Endodermal cell (in vitro differentiated cells): Measurements from ENCODE around the gene GRM3. TPM values are rescaled to one million over a fixed set of nuclear protein-coding genes. Genes with fewer than 3 reads are reported as not detected.
A peak's percentile ranks its signal among the peaks of the same experiment; 100 is the strongest.

Experiments used
- DNase-seq: peaks from one replicate; pipeline ENCODE4 v3.0.0-alpha.2; 2017
- H3K27ac ChIP-seq: 2 replicates; pipeline ENCODE4 v1.5.1; 2013; ENCODE audit warnings: mild to moderate bottlenecking, low read depth, low read length, moderate library complexity
- H3K27me3 ChIP-seq: 2 replicates; pipeline ENCODE4 v1.6.1; 2013; ENCODE audit warnings: mild to moderate bottlenecking, low read length, moderate library complexity; ENCODE audit not compliant: insufficient read depth, control insufficient read depth, poor library complexity, severe bottlenecking
- H3K36me3 ChIP-seq: 2 replicates; pipeline ENCODE4 v1.7.0; 2013; ENCODE audit warnings: mild to moderate bottlenecking, low read length, moderate library complexity; ENCODE audit not compliant: control insufficient read depth, insufficient read depth
- H3K4me1 ChIP-seq: one replicate; pipeline ENCODE4 v1.7.0; 2013; ENCODE audit warnings: low read length; ENCODE audit not compliant: control insufficient read depth, insufficient read depth
- H3K4me3 ChIP-seq: 2 replicates; pipeline ENCODE4 v1.5.1; 2013; ENCODE audit warnings: mild to moderate bottlenecking, low read length, moderate library complexity
- H3K9ac ChIP-seq: 2 replicates; pipeline ENCODE4 v1.6.1; 2013; ENCODE audit warnings: mild to moderate bottlenecking, low read length, moderate library complexity; ENCODE audit not compliant: poor library complexity, severe bottlenecking; ENCODE audit errors: extremely low read depth
- H3K9me3 ChIP-seq: 2 replicates; pipeline ENCODE4 v1.6.1; 2013; ENCODE audit warnings: mild to moderate bottlenecking, low read length, moderate library complexity; ENCODE audit not compliant: control insufficient read depth
- H3K27ac Mint-ChIP-seq: 2 replicates; pipeline ENCODE4 v1.8.0; 2020; ENCODE audit warnings: mixed read lengths
- H3K27me3 Mint-ChIP-seq: 2 replicates; pipeline ENCODE4 v1.8.0; 2021; ENCODE audit warnings: mild to moderate bottlenecking, mixed read lengths; ENCODE audit not compliant: insufficient read depth
- H3K36me3 Mint-ChIP-seq: 2 replicates; pipeline ENCODE4 v1.8.0; 2020; ENCODE audit warnings: low read depth, mixed read lengths
- H3K4me1 Mint-ChIP-seq: 2 replicates; pipeline ENCODE4 v1.8.0; 2020; ENCODE audit warnings: mixed read lengths
- H3K4me3 Mint-ChIP-seq: 2 replicates; pipeline ENCODE4 v1.8.0; 2020; ENCODE audit warnings: mild to moderate bottlenecking, moderate library complexity, mixed read lengths
- H3K9me3 Mint-ChIP-seq: 2 replicates; pipeline ENCODE4 v1.8.0; 2020; ENCODE audit warnings: mild to moderate bottlenecking, mixed read lengths
- CTCF ChIP-seq: fragments of 200-600 bp; sonication (generic); conservative IDR thresholded peaks from 2 replicates; pipeline ENCODE4 v1.5.0; 2021; ENCODE audit warnings: antibody characterized with exemption, mild to moderate bottlenecking
- WGBS, 2 experiments: methylation state at CpG; one replicate each; pipeline versions ENCODE4 v1.1.5 to v1.1.7; 2013; ENCODE audit warnings: missing lambda C conversion rate in 2 of 2, mixed read lengths in 1 of 2; ENCODE audit not compliant: insufficient coverage in 1 of 2, insufficient read length in 1 of 2; 5-methylcytosine and 5-hydroxymethylcytosine counted together
- total RNA-seq, 2 donors: library from RNA; stranded (reverse); fragmentation: NEBNext Ultra II Directional in 1 of 2; extraction: Animal tissue kit (Norgen Biotek cat#: 25700) in 1 of 2; gene quantifications; 2 replicates in 1 of 2; 3 replicates in 1 of 2; pipeline ENCODE4 v1.2.1, GENCODE V29; 2021

Gene GRM3
- total RNA-seq, 2 donors from 2014 or later = 0.75 to 0.91 TPM

- no peak overlapping the region for H3K9ac ChIP-seq
- no peak overlapping the region for H3K4me3 ChIP-seq
- H3K4me3 Mint-ChIP-seq = no peak overlapping the region
- H3K4me1 Mint-ChIP-seq = peaks cover 7% of the 10 kb centered on the region
- H3K27me3 Mint-ChIP-seq = no peaks in the 10 kb centered on the region
- 54 to 86% methylated on average over 1 of the region's 1 CpG for WGBS, 2 experiments
- no peak overlapping the region for H3K27ac Mint-ChIP-seq
- H3K36me3 ChIP-seq = no peaks in the 10 kb centered on the region
- no peak for TF ChIP-seq CTCF
- no peaks in the 10 kb centered on the region for H3K27me3 ChIP-seq
- H3K4me1 ChIP-seq = no peaks in the 10 kb centered on the region
- DNase-seq = no peak
- H3K27ac ChIP-seq = no peak overlapping the region
- H3K9me3 ChIP-seq = no peaks in the 10 kb centered on the region
- peaks cover 5% of the 10 kb centered on the region for H3K9me3 Mint-ChIP-seq
- H3K36me3 Mint-ChIP-seq = no peaks in the 10 kb centered on the region
Measured at GRCh38 chr7:86793136-86793535, 149.4 kb downstream of the GRM3 start.

DNA sequence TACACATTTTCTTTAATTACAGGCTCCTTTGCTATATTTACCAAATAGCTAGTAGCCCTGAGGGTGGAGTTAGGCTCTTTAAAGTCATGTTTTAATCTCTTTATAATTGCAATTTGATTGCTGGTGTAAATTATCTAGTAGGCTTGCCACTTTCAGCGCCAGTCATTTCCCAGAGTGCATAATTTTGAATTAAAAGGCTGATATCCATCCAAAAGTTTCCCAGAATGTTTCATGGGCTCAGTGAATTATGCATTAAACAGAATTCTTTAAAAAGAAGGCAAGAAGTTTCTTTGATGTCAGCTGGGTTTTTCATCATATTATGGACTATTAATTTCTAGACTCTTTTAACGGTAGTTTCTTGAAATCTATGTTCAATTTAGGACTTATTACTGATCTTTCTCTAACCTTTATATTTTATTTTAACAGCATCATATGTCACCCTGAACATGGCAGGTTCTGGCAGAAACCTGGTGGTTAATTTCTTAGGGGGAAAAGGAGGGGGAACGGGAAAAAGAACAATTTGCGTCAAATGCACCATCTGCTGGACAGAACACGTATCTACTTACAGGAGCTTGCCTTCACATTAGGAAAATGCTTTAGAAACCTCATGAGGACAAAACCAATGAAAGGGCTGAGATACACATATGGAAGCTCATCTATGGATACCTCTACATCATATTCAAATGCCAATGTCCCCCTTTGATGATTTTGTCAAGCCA is 171.1 kb downstream of the GRM3 start:
- H3K4me1 Mint-ChIP-seq = peaks cover 2% of the 10 kb centered on the region
- no peak overlapping the region for H3K27ac Mint-ChIP-seq
- peaks cover 2% of the 10 kb centered on the region for H3K27me3 Mint-ChIP-seq
- H3K36me3 ChIP-seq = no peaks in the 10 kb centered on the region
- H3K9me3 ChIP-seq = no peaks in the 10 kb centered on the region
- no peaks in the 10 kb centered on the region for H3K4me1 ChIP-seq
- TF ChIP-seq CTCF = peak; percentile 84
- no peak overlapping the region for H3K4me3 Mint-ChIP-seq
- no peak overlapping the region for H3K9ac ChIP-seq
- H3K9me3 Mint-ChIP-seq = no peaks in the 10 kb centered on the region
- WGBS, 2 experiments = 42 to 100% methylated on average over 1 to 5 of the region's 5 CpGs
- no peak overlapping the region for H3K27ac ChIP-seq
- no peak overlapping the region for H3K4me3 ChIP-seq
- DNase-seq = peak; percentile 59
- H3K27me3 ChIP-seq = no peaks in the 10 kb centered on the region
- no peaks in the 10 kb centered on the region for H3K36me3 Mint-ChIP-seq

DNA sequence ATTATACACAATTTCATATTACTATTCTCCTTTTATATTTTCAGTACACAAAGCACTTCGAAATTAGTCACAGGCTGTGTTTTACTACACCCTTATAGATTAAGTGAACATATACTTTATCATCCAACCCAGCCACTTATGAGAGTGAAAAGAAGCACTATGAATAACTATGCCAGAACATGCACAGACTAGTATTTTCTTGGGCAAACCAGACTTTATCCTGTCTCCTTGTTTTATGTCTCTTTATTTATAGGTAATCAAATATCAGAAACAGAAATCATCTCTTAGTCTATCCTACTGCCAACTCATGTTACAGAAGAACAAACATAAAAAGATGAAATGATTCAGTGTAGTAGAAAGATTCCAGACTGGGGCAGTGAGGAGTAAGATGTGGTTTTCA is 171.8 kb downstream of the GRM3 start:
- no peak overlapping the region for H3K27ac ChIP-seq
- Mint-ChIP-seq H3K27ac (no peak overlapping the region), H3K9me3 (no peaks in the 10 kb centered on the region), H3K27me3 (peaks cover 2% of the 10 kb centered on the region), H3K36me3 (no peaks in the 10 kb centered on the region), H3K4me3 (no peak overlapping the region), H3K4me1 (peaks cover 2% of the 10 kb centered on the region)
- H3K9ac ChIP-seq = no peak overlapping the region
- no peak overlapping the region for H3K4me3 ChIP-seq
- 0% methylated on average over 1 of the region's 1 CpG; no CpG with 5 or more reads in 1 of the 2 experiments for WGBS, 2 experiments
- no peak for DNase-seq
- H3K27me3 ChIP-seq = no peaks in the 10 kb centered on the region
- no peaks in the 10 kb centered on the region for H3K4me1 ChIP-seq
- H3K36me3 ChIP-seq = no peaks in the 10 kb centered on the region
- no peak for TF ChIP-seq CTCF
- no peaks in the 10 kb centered on the region for H3K9me3 ChIP-seq
